HG02642 (cell line): ENCODE measurements around the gene C1QL4.

Experiments
- ATAC-seq: cut with Tn5 transposase; IDR thresholded peaks from one replicate; pipeline ENCODE4 v1.9.1; 2021; ENCODE audit warnings: mild to moderate bottlenecking; ENCODE audit not compliant: unreplicated experiment, poor library complexity

Gene C1QL4

DNA sequence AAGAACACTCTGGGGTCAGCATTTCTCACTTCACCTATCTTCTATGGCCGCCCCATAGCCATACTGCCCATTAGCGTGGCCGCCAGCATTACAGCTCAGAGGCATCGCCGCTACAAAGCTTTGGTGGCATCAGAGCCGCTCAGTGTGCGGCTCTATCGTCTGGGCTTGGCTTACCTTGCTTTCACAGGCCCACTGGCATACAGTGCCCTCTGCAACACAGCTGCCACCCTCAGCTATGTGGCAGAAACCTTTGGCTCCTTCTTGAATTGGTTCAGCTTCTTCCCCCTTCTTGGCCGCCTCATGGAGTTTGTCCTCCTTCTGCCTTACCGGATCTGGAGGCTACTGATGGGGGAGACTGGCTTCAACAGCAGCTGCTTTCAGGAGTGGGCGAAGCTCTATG lies 12.3 kb upstream of the C1QL4 start:
- no peak for ATAC-seq

DNA sequence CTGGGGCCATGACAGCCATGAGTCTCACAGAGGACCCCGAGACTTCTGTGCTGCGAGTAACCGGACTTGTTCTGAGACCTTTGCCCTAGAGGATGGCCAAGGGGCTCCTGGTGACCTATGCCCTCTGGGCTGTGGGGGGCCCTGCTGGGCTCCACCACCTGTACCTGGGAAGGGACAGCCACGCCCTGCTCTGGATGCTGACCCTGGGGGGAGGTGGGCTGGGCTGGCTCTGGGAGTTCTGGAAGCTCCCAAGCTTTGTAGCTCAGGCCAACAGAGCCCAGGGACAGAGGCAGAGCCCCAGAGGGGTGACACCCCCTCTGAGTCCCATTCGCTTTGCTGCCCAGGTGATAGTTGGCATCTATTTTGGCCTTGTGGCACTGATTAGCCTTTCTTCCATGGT lies 11.8 kb upstream of the C1QL4 start:
- ATAC-seq, result no peak

DNA sequence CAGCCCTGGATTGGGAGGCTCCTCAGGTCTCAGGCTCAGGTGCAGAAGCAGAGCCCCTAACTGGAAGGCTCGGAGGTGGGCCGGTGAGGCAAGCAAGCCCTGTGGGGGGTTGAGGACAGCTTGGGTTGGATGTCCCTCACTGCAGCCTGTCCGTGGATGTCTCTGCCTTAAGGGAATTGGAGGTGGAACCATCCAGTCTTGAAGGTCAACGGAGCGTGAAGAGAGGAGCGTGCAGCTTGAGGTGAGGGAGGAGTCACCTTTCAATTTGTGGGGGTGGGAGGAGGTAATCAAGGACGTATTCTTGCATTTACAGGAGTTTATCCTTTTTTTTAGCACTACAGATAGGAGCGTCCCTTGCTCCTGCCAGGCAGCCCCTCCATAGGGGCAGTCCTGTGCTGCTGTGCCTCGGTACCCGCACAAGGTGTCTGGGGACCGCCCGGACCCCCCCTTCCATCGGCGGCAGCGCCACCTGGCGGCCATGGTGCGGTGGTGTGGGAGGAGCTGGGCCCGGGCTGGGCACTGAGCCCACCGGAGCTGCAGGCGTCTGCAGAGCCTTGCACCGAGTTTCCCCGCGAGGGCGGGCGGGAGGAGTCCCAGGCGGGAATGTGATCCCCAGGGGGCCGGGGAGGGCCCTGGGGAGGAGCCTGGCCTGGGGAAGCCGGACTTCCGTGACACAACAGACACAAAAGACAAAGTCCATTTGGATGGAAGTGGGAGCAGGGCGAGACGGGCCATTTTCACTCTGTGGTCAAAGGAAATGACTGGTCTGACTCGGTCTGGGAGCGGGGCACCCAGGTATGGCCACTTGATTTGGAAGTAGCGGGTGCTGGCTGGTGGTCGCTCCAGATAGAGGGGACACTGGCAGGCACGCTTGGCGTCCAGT lies 10.6 kb upstream of the C1QL4 start:
- peak; percentile 57 for ATAC-seq

GRCh38 chr12:49346659-49347310 lies 9.8 kb upstream of the C1QL4 start, which contains the start of gene DNAJC22:
TSS of gene DNAJC22 (plus strand) at chr12:49346888. CDS start at chr12:49348873, 1,985 bp downstream.
- no peak for ATAC-seq

DNA sequence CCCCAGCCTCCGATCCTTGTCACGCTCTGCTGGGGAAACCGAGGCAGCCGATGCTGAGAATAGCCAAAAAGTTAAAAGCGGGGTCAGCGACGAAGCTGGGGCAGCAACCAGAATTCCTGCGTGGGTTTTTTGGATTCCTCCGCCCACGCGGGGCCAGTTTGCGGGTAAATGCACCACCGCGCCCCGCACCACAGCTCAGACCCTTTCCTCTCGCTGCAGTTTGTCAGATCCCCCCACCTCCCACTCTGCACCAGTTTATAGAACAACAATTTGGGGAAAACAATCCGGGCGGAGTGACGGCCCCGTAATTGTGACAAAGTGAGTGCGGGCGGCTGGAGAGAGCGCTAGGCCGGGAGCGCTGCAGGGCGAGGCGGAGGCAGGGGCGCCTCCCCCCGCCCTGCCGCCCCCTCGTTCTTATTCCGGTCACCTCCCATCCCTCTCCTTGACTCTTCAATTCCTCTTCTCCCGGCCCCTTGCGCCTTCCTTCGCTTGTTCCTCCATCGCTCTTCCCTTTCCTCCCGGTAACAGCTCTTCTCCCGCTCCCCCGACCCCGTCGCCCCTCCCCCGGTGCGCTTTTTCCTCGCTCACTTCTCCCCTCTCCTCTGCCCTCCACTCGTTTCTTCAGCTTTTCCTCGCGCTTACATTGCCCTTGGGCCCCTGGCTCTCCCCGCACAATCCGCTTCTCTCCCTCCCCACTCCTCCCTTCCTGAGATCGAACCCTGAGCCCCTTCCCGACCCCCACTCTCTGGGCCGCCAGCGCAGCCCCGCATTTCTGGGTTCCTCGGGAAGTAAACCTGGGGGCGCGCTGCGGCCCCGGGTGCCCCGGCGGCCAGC lies 9.1 kb upstream of the C1QL4 start:
- no peak for ATAC-seq

GRCh38 chr12:49345051-49345824 lies 8.2 kb upstream of the C1QL4 start:
- no peak for ATAC-seq

GRCh38 chr12:49344486-49345050 lies 7.6 kb upstream of the C1QL4 start:
- no peak for ATAC-seq

DNA sequence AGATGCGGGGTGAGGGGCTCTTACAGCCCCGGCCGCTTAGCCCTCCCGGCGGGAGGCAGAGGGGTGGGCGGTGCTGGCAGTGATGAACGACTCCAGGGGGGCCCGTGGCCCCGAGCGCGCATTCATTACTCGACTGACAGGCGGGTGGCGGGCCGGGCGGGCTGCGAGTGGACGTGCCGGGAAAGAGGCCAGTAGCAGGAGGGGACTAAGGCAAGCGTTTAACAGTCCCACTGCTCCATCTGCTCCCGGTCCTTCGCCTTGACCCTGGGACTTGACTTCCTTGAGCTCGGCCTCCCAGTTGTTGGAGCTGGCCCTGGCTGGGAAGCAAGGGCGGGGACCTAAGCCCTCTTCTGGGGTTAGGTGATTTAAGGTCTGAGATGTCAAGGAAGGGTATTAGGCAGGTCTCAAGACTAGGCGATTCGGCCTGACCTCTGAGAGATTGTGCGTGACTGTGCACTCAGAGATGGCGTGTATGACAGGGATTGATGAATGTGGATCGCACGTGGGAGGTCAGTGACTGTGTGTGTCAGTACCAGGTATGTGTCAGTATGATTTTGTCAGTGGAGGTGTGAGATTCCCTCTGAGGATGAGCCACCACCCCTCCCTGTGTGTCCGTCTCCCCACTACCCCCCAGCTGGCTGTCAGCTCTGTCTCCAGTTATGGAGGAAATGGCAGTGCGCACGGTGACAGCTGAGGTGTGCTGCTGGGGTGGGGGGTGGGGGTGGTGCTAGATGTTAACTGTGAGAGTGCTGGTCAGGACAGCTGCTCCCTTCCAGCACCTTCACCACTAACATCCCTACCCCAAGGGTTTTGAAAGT lies 6.1 kb upstream of the C1QL4 start:
- ATAC-seq, result no peak

DNA sequence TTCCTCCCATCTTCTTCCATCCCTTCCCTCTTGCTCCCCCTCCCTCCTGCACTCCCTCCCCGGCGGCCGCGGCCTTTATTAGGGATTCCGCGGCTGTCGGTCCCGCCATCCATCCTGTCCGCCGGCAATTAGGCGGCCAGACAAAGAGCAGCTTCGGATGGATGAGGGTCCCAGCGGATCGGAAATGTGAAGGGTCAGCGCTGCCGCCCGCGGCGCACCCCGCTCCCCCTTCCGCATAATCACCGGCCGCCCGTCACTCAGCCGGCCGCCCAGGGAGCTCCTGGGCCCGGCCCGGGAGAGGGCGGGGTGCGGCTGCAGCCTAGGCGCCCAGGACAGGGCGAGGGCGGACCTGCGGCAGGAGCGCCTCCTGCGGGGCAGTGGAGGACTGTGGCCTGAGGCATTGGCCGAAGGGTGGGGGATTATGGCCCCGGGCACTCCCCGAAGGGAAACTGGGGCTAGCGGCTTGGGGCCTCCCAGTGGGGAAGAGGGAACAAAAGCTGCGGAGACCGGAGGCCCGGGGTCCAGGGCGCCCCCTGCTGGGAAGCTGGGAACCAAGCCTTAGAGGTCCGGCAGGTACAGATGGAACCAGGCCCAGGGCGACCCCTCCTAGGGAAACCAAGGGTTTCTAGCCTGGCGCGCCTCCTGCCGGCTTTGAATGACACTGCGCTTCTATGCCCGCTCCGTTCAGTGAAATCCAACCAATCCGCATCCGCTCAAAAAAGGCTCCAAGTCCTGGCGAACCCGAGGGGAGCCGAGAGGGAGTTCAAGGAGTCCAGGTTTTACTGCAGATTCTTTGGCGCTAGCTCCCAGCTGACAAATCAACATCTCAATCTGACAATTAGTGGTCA lies 5.3 kb upstream of the C1QL4 start:
- ATAC-seq, result peak; percentile 55

GRCh38 chr12:49341777-49342065 lies 4.7 kb upstream of the C1QL4 start:
- no peak for ATAC-seq

DNA sequence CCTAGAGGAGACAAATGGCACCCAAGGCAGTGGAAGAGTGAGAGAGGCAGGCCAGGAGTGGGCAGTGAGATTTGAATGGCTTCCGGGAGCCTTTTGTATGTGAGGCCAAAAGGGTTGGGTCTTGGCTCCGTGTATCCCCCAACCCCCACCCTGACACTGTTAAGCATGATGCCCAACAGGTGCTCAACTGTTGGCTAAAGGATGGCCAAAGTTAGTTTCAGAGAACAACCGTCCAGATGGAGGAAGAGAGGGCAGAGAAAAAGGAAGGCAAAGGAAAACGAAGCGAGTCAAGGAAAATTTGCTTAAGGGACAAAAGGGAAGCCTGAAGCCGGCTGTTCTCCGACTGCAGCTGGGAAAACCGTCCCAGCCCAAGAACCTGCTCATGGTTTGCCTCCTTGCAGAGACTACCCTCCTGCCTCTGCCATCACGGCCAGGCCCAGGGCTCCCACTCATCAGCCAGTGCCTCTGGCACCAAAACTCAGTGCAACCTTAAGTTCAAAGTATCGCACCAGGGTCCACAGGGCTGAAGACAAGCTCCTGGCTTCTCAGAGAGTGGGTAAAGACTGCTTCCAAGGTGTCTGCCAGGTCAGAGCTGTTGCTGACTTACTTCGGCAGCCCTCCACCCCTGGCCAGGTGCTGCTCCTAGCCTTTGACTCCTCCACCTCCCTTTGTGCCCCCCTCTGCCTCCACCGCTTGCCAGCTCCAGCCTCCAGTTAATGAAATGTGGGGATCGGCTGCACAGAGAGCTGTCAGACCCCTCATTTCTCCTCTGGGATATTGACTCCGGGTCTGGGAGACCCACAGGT lies 4.2 kb upstream of the C1QL4 start:
- ATAC-seq, result no peak

DNA sequence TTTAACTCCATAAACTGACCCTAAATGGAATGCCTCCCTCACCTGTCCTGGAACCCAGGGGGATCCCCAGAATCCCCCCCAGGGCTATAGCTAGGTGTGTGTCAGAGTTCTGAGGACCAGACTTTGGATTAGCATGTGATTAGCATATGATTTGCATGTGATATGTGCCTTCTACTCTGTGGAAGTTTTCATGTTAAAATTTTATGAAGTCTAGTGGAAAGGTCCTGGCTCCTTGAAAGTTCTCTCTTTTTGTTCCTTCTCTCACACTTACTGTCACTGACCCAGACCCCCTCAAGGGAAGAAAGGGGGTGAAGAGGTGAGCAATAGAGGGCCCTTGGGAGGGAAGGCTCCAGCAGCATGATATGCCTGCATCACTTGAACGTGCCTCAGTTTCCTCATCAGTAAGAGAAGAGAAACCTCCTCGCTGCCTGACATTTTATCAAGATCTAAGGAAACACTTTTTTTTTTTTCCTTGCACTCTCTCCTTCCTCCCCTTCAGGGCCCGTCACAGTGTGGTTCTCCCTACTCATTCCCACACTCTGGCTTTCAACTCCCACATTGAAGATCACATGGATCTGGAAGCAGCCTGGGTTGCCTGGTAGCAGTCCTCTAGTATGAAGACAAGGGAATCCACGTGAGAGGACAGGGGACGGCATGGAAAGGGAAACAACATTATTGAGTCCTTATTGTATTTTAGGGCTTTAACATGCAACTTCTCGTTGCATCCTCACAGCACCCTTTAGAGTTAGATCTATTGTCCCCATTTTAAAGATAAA lies 3.3 kb upstream of the C1QL4 start:
- ATAC-seq, result no peak

DNA sequence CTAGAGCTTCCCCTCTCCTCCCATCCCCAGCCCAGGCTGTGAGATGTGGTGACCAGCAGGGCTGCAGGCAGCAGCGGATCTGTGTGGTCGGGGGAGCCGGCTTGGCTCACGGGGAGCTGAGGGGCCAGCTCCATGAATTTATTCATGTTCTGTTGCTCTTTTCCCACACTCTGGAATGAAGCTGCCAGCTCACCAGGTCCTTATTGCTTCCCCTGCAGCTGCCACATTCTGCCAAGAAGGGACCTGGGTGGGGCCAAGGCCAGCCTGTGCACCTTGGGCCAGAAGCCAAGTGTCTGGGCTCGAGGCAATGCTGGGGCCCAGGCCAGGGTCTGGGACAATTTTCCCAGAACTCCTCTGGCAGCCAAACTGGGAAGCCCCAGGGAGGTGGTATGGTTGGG lies 2.5 kb upstream of the C1QL4 start:
- no peak for ATAC-seq

GRCh38 chr12:49338830-49339463 lies 2.0 kb upstream of the C1QL4 start:
- no peak for ATAC-seq

- no peak for ATAC-seq
Observed at GRCh38 chr12:49335955-49336644, 888 bp downstream of the C1QL4 start.
